ENCODE measurements around the gene KCNH1. TPM values are rescaled to one million over a fixed set of nuclear protein-coding genes. Genes with fewer than 3 reads are reported as not detected.
A peak's percentile ranks its signal among the peaks of the same experiment; 100 is the strongest.

KCNH1 gene
- polyA plus RNA-seq, 1 of the 3 experiments (the other 2 are of a cell fraction), result 0.08 TPM

DNA sequence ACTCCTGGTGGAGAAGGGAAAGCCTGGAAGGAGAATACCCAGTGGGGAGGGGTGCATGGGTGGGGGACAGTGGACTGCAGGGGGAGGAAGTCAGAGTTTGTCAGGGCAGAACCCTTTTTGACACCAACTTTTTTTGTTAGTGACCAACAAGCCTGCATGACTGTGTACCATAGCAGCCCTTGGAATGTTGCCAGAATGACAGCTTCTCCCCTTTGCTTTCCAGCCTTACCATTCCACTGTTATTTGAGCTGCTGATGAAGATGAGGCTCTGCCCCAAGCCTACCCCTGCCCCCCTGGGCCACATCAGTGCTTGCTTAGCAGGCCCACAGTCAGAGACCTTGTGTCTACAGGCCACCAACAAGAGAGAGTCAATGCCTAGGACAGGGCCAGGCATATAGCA is 464.0 kb downstream of the KCNH1 start (continued):
- TF ChIP-seq, protein P1, sequence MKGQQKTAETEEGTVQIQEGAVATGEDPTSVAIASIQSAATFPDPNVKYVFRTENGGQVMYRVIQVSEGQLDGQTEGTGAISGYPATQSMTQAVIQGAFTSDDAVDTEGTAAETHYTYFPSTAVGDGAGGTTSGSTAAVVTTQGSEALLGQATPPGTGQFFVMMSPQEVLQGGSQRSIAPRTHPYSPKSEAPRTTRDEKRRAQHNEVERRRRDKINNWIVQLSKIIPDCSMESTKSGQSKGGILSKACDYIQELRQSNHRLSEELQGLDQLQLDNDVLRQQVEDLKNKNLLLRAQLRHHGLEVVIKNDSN (IDR thresholded peaks at IDR 0.05; ENCODE audit: borderline replicate concordance, low read depth), result no peak
- TF ChIP-seq NRF1 (IDR thresholded peaks at IDR 0.05; ENCODE audit: low read depth, low read length) (no peak), TEAD4 (IDR thresholded peaks at IDR 0.05; ENCODE audit: borderline replicate concordance, insufficient read depth) (no peak), YY1 (IDR thresholded peaks at IDR 0.05; ENCODE audit: low read depth) (no peak), NFIC (IDR thresholded peaks at IDR 0.05; ENCODE audit: borderline replicate concordance) (no peak), GATA2 (CRISPR knock-in tag; IDR thresholded peaks at IDR 0.05) (no peak), TAF1 (IDR thresholded peaks at IDR 0.05; ENCODE audit: borderline replicate concordance, low read depth, low read length) (no peak), EZH2phosphoT487 (IDR thresholded peaks at IDR 0.05; ENCODE audit: borderline replicate concordance, low read depth) (no peak), MXI1 (IDR thresholded peaks at IDR 0.05; ENCODE audit: low read depth, low read length) (no peak), TCF12 (IDR thresholded peaks at IDR 0.05) (no peak)
- TF ChIP-seq, protein P2, sequence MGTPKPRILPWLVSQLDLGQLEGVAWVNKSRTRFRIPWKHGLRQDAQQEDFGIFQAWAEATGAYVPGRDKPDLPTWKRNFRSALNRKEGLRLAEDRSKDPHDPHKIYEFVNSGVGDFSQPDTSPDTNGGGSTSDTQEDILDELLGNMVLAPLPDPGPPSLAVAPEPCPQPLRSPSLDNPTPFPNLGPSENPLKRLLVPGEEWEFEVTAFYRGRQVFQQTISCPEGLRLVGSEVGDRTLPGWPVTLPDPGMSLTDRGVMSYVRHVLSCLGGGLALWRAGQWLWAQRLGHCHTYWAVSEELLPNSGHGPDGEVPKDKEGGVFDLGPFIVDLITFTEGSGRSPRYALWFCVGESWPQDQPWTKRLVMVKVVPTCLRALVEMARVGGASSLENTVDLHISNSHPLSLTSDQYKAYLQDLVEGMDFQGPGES (IDR thresholded peaks at IDR 0.05; ENCODE audit: low read depth, low read length), result no peak
- TF ChIP-seq, protein P3, sequence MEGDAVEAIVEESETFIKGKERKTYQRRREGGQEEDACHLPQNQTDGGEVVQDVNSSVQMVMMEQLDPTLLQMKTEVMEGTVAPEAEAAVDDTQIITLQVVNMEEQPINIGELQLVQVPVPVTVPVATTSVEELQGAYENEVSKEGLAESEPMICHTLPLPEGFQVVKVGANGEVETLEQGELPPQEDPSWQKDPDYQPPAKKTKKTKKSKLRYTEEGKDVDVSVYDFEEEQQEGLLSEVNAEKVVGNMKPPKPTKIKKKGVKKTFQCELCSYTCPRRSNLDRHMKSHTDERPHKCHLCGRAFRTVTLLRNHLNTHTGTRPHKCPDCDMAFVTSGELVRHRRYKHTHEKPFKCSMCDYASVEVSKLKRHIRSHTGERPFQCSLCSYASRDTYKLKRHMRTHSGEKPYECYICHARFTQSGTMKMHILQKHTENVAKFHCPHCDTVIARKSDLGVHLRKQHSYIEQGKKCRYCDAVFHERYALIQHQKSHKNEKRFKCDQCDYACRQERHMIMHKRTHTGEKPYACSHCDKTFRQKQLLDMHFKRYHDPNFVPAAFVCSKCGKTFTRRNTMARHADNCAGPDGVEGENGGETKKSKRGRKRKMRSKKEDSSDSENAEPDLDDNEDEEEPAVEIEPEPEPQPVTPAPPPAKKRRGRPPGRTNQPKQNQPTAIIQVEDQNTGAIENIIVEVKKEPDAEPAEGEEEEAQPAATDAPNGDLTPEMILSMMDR (IDR thresholded peaks at IDR 0.05), result no peak

DNA sequence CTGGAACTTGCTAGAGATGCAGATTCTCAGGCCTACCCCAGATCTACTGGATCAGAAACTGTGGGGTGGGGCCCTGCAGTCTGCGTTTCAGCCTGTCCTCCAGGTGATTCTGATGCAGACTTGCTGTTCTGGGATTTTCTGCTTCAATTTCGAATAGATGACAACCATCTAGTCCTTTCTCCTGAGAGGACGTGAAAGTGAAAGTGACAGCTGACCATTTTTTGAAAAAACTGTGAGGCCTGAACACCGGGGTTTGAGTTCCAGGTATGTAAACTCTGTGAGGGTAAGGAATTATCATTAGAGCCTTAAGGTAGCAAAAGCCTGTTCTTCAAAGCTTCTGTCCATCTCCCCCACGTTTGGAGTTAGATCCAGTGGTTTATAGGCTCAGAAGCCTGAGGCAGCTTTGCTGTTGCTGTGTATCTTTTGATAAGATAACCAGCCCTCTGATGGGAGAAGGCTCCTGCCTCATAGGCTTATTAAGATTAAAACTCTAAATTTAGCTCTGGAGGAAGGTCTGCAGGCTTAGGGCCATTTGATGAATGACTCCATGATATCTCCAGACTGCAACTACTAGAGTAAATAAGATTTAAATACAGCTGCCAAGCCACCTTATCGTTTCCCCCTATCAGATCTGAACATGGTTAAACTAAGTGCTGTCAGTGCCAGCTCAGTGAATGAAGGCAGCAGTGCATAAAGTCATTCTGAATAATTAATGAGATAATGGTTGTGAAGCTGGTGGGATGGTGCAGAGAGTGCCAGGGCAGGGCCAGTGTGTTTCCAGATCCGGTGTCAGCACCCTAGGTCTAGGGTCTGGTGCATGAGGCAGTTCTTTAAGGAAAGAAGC is 470.0 kb downstream of the KCNH1 start:
- H3K4me3 ChIP-seq (ENCODE audit: low read depth in 2 of 2, low read length in 1 of 2), result no peak overlapping the region; a peak in 1 of 4 replicates
- no peak overlapping the region for H3K9ac ChIP-seq
- H3K36me3 ChIP-seq (replicated peaks in 1 of 2; ENCODE audit: control insufficient read depth in 1 of 2, insufficient read depth in 2 of 2, low read length in 1 of 2), result no peaks in the 10 kb centered on the region
- peak overlapping the region in 1 of 2 experiments; percentile 87; a peak in 2 of 4 replicates for H3K27ac ChIP-seq (ENCODE audit: low read depth in 2 of 2, low read length in 1 of 2)
- no peak overlapping the region for H3K4me2 ChIP-seq
- 15% methylated on average over 7 of the region's 7 CpGs for WGBS (ENCODE audit: low lambda C conversion rate)
- H3K9me3 ChIP-seq, result no peaks in the 10 kb centered on the region
- H4K20me1 ChIP-seq (ENCODE audit: insufficient read depth), result no peaks in the 10 kb centered on the region
- ChIA-PET CTCF (interaction anchor here (1.0 to 3.3 kb wide), 7 partner anchors 16 to 470 kb away, joined by 3 to 48 read pairs (median 6); partner anchors contain the start of gene KCNH1), POLR2A (interaction anchor here (0.7 to 1.8 kb wide), 7 partner anchors 58 to 472 kb away, joined by 3 to 17 read pairs (median 4); partner anchors contain the start of gene KCNH1)
- H3K9me2 ChIP-seq, result no peaks in the 10 kb centered on the region
- peak; percentile 82 for DNase-seq
- no peak overlapping the region for H2AFZ ChIP-seq (ENCODE audit: low read depth)
- no peaks in the 10 kb centered on the region for H3K79me2 ChIP-seq (ENCODE audit: insufficient read depth)
- H3F3A ChIP-seq (replicated peaks; ENCODE audit: insufficient read depth), result no peaks in the 10 kb centered on the region
- H3K27me3 ChIP-seq (ENCODE audit: insufficient read depth), result no peaks in the 10 kb centered on the region
- H3K4me1 ChIP-seq (ENCODE audit: control insufficient read depth in 1 of 2, insufficient read depth in 2 of 2, low read depth in 1 of 2, low read length in 1 of 2), result peaks cover 0 to 35% of the 10 kb centered on the region in 2 experiments; a peak in 2 of 4 replicates
- TF ChIP-seq POLR2AphosphoS5 (IDR thresholded peaks at IDR 0.05; ENCODE audit: low read depth, low read length), result no peak; the same call in 1 of the 2 replicates
- peak; percentile 98 for TF ChIP-seq RCOR1 (IDR thresholded peaks at IDR 0.05; ENCODE audit: low read length)
- TF ChIP-seq, protein P4, sequence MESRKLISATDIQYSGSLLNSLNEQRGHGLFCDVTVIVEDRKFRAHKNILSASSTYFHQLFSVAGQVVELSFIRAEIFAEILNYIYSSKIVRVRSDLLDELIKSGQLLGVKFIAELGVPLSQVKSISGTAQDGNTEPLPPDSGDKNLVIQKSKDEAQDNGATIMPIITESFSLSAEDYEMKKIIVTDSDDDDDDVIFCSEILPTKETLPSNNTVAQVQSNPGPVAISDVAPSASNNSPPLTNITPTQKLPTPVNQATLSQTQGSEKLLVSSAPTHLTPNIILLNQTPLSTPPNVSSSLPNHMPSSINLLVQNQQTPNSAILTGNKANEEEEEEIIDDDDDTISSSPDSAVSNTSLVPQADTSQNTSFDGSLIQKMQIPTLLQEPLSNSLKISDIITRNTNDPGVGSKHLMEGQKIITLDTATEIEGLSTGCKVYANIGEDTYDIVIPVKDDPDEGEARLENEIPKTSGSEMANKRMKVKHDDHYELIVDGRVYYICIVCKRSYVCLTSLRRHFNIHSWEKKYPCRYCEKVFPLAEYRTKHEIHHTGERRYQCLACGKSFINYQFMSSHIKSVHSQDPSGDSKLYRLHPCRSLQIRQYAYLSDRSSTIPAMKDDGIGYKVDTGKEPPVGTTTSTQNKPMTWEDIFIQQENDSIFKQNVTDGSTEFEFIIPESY (IDR thresholded peaks at IDR 0.05; ENCODE audit: borderline replicate concordance, low read depth), result no peak
- TF ChIP-seq GATA2 (CRISPR knock-in tag; IDR thresholded peaks at IDR 0.05), result peak; percentile 100
- TF ChIP-seq, protein P5, sequence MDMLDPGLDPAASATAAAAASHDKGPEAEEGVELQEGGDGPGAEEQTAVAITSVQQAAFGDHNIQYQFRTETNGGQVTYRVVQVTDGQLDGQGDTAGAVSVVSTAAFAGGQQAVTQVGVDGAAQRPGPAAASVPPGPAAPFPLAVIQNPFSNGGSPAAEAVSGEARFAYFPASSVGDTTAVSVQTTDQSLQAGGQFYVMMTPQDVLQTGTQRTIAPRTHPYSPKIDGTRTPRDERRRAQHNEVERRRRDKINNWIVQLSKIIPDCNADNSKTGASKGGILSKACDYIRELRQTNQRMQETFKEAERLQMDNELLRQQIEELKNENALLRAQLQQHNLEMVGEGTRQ (IDR thresholded peaks at IDR 0.05; ENCODE audit: borderline replicate concordance, low read depth, low read length), result no peak
- peak; percentile 50; the same call in 1 of the 2 replicates for TF ChIP-seq NFIC (IDR thresholded peaks at IDR 0.05; ENCODE audit: borderline replicate concordance)
- peak; percentile 82 for TF ChIP-seq TCF12 (IDR thresholded peaks at IDR 0.05)
- TF ChIP-seq, protein P1 (IDR thresholded peaks at IDR 0.05; ENCODE audit: borderline replicate concordance, low read depth), result no peak
- TF ChIP-seq, protein P3 (IDR thresholded peaks at IDR 0.05), result no peak
- peak; percentile 52; the same call in 1 of the 2 replicates for TF ChIP-seq TEAD4 (IDR thresholded peaks at IDR 0.05; ENCODE audit: borderline replicate concordance, insufficient read depth)
- peak; percentile 19 to 99; a peak in 2 of 4 replicates for TF ChIP-seq EP300 (IDR thresholded peaks at IDR 0.05; ENCODE audit: borderline replicate concordance in 1 of 2, low read depth in 1 of 2, low read length in 1 of 2)
